ENCODE measurements around the gene RPL18. TPM values are rescaled to one million over a fixed set of nuclear protein-coding genes. Genes with fewer than 3 reads are reported as not detected.

Gene RPL18
- total and polyA plus RNA-seq, 9 of the 15 experiments (the other 6 are each of a cell fraction or from before 2014, with no cell fraction given): 312 to 2,635 (median 1,653) TPM

DNA sequence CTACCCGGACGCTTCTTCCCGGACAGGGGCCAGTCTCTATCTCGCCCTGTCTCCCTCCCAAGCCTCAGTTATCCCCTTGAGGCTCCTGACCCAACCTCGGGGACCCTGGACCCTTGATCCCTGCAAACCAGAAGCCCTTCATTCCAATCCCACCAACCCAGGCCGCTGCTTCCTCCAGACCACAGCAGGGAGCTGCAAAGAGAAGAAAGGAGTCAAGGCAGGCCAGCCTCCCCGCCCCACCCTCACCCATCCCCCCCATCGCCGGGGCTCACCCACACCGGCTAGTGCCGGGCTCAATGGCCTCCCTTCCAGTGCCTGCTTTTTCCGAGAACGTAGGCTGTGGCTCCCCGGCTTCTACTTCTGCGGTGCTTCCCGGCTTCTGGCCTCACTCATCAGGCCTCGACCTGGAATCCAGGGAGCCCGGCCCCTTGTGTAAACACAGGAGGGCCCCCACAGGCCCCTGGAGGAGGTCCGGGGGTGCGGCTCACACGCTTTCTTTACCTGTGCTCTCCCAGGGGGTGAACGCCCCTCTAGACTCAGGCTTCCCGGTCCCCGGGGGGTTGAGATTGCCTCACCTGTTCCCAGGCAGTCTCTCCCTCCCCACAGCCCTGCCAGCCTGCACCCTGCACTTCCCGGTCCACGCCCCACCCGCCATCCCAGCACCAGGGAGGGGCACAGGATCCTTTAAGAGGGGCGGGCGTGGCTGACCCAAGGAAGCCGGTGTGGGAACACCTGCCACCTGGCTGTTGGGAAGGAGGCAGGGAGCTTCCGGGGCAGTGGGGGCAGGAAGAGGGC lies 4.3 kb downstream of the RPL18 start, which contains the start of gene FAM83E (continued):
- TF ChIP-seq, protein P1, sequence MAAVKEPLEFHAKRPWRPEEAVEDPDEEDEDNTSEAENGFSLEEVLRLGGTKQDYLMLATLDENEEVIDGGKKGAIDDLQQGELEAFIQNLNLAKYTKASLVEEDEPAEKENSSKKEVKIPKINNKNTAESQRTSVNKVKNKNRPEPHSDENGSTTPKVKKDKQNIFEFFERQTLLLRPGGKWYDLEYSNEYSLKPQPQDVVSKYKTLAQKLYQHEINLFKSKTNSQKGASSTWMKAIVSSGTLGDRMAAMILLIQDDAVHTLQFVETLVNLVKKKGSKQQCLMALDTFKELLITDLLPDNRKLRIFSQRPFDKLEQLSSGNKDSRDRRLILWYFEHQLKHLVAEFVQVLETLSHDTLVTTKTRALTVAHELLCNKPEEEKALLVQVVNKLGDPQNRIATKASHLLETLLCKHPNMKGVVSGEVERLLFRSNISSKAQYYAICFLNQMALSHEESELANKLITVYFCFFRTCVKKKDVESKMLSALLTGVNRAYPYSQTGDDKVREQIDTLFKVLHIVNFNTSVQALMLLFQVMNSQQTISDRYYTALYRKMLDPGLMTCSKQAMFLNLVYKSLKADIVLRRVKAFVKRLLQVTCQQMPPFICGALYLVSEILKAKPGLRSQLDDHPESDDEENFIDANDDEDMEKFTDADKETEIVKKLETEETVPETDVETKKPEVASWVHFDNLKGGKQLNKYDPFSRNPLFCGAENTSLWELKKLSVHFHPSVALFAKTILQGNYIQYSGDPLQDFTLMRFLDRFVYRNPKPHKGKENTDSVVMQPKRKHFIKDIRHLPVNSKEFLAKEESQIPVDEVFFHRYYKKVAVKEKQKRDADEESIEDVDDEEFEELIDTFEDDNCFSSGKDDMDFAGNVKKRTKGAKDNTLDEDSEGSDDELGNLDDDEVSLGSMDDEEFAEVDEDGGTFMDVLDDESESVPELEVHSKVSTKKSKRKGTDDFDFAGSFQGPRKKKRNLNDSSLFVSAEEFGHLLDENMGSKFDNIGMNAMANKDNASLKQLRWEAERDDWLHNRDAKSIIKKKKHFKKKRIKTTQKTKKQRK (IDR thresholded peaks at IDR 0.05; ENCODE audit: borderline replicate concordance, low read depth, low read length): no peak

- Histone ChIP-seq H3K4me2 (ENCODE audit: insufficient read depth, low read length) (no peak overlapping the region), H4K20me1 (replicated peaks; ENCODE audit: control insufficient read depth, insufficient read depth, low read length) (peaks cover 37% of the 10 kb centered on the region), H3K4me3 (no peak overlapping the region), H3K27ac (ENCODE audit: extremely low read depth, low read depth, low read length) (peak overlapping the region; percentile 0; the same call in 2 of the 3 replicates), H3K36me3 (ENCODE audit: control insufficient read depth, insufficient read depth, low read length) (peaks cover 38% of the 10 kb centered on the region; the same call in 2 of the 3 replicates), H3K4me1 (replicated peaks in 1 of 2; ENCODE audit: control insufficient read depth in 2 of 2, insufficient read depth in 2 of 2, low read length in 2 of 2) (peaks cover 21 to 60% of the 10 kb centered on the region in 2 experiments; a peak in 4 of 5 replicates), H3K9ac (ENCODE audit: insufficient read depth in 1 of 2, low read depth in 2 of 2, low read length in 2 of 2) (peak overlapping the region in 1 of 2 experiments; percentile 59; a peak in 2 of 4 replicates), H2AFZ (ENCODE audit: low read depth, low read length) (no peak overlapping the region), H3K27me3 (ENCODE audit: control insufficient read depth in 2 of 2, insufficient read depth in 2 of 2, low read length in 2 of 2) (no peaks in the 10 kb centered on the region), H3K79me2 (ENCODE audit: control insufficient read depth, insufficient read depth, low read length) (peaks cover 33% of the 10 kb centered on the region), H3K9me3 (replicated peaks; ENCODE audit: control insufficient read depth, insufficient read depth, low read depth, low read length) (no peaks in the 10 kb centered on the region), H3K9me1 (ENCODE audit: control insufficient read depth, insufficient read depth, low read length) (peaks cover 11% of the 10 kb centered on the region)
- ChIA-PET POLR2A (interaction anchor here (0.7 to 1.4 kb wide), 3 partner anchors 8 to 280 kb away, joined by 3 to 4 read pairs (median 4); no protein-coding TSS in a partner anchor), CTCF (ENCODE audit: low intra/inter-chr PET ratio) (no interaction called here)
- intact Hi-C loops (cut with micrococcal nuclease) (no loop called here), in situ Hi-C loops (cut with MboI) (no loop called here)
- ATAC-seq: peak; percentile 9
- BruUV-seq (replicated peaks): no TSS peak
- FAIRE-seq: no peak
- 41% methylated on average over 13 of the region's 13 CpGs for WGBS (ENCODE audit: insufficient coverage, low coverage, missing lambda C conversion rate)
- DNase-seq (ENCODE audit: extremely low read depth in 1 of 4, low spot score in 3 of 4): no peak
- TF ChIP-seq, protein P2, sequence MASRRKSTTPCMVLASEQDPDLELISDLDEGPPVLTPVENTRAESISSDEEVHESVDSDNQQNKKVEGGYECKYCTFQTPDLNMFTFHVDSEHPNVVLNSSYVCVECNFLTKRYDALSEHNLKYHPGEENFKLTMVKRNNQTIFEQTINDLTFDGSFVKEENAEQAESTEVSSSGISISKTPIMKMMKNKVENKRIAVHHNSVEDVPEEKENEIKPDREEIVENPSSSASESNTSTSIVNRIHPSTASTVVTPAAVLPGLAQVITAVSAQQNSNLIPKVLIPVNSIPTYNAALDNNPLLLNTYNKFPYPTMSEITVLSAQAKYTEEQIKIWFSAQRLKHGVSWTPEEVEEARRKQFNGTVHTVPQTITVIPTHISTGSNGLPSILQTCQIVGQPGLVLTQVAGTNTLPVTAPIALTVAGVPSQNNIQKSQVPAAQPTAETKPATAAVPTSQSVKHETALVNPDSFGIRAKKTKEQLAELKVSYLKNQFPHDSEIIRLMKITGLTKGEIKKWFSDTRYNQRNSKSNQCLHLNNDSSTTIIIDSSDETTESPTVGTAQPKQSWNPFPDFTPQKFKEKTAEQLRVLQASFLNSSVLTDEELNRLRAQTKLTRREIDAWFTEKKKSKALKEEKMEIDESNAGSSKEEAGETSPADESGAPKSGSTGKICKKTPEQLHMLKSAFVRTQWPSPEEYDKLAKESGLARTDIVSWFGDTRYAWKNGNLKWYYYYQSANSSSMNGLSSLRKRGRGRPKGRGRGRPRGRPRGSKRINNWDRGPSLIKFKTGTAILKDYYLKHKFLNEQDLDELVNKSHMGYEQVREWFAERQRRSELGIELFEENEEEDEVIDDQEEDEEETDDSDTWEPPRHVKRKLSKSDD (conservative IDR thresholded peaks at IDR 0.05; ENCODE audit: low read length): no peak
- TF ChIP-seq PRPF4 (IDR thresholded peaks at IDR 0.05; ENCODE audit: insufficient read depth, low read depth, low read length, poor library complexity, severe bottlenecking): no peak
- 0 out of 2 replicates have a peak, but pooled peaks have one; percentile 11 for TF ChIP-seq ZNF263 (CRISPR knock-in tag; IDR thresholded peaks at IDR 0.05; ENCODE audit: borderline replicate concordance)
- TF ChIP-seq, protein P3, sequence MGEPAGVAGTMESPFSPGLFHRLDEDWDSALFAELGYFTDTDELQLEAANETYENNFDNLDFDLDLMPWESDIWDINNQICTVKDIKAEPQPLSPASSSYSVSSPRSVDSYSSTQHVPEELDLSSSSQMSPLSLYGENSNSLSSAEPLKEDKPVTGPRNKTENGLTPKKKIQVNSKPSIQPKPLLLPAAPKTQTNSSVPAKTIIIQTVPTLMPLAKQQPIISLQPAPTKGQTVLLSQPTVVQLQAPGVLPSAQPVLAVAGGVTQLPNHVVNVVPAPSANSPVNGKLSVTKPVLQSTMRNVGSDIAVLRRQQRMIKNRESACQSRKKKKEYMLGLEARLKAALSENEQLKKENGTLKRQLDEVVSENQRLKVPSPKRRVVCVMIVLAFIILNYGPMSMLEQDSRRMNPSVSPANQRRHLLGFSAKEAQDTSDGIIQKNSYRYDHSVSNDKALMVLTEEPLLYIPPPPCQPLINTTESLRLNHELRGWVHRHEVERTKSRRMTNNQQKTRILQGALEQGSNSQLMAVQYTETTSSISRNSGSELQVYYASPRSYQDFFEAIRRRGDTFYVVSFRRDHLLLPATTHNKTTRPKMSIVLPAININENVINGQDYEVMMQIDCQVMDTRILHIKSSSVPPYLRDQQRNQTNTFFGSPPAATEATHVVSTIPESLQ (CRISPR knock-in tag; IDR thresholded peaks at IDR 0.05): no peak
- TF ChIP-seq FOXP4 (CRISPR knock-in tag; IDR thresholded peaks at IDR 0.05; ENCODE audit: borderline replicate concordance): 0 out of 2 replicates have a peak, but pooled peaks have one; percentile 15
These were observed 5.0 kb downstream of the RPL18 start for GRCh38 chr19:48613852-48614435.

Data from K562 (cell line).